Measurements from ENCODE around the gene TWSG1.
A peak's percentile ranks its signal among the peaks of the same experiment; 100 is the strongest.

The TWSG1 gene

DNA sequence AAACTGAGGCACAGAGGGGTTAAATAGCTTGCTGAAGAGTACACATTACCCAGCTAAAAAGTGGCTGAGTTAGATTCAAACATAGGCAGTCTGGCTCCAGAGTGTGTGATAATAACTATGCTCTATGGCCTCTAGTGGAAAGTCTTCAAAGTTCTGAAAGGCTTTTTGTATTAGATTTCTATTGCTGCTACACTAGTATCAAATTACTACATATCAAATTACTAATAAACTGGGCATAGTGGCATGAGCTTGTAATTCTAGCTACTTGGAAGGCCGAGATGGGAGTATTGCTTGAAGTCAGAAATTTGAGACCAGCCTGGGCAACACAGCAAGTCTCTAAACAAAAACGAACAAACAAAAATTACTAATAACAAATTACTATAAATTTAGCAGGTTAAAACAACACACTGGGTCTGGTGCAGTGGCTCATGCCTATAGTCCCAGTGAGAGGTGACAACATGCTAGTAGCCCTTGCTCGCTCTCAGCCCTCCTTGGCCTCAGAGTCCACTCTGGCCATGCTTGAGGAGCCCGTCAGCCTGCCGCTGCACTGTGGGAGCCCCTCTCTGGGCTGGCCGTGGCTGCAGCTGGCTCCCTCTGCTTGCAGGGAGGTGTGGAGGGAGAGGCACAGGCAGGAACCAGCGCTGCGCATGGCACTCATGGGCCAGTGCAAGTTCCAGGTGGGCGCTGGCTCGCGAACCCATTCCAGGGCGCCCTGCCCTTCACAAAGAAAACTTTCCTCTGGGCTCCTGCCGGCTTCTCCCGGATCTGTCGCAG is 38.2 kb upstream of the TWSG1 start:
- no peak overlapping the region for H3K27ac ChIP-seq
- TF ChIP-seq CTCF (conservative IDR thresholded peaks at IDR 0.05): no peak

DNA sequence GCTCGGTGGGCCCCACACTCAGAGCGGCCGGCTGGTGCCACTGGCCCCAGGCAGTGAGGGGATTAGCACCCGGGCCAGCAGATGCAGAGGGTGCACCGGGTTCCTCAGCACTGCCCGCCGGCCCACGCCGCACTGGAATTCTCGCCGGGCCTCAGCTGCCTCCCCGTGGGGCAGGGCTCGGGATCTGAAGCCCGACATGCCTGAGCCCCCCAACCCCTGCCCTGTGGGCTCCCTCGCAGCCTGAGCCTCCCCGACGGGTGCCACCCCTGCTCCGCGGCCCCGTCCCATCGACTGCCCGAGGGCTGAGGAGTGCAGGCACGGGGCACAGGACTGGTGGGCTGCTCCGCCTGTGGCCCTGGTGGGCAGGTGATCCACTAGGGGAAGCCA is 37.6 kb upstream of the TWSG1 start:
- no peak overlapping the region for H3K27ac ChIP-seq

DNA sequence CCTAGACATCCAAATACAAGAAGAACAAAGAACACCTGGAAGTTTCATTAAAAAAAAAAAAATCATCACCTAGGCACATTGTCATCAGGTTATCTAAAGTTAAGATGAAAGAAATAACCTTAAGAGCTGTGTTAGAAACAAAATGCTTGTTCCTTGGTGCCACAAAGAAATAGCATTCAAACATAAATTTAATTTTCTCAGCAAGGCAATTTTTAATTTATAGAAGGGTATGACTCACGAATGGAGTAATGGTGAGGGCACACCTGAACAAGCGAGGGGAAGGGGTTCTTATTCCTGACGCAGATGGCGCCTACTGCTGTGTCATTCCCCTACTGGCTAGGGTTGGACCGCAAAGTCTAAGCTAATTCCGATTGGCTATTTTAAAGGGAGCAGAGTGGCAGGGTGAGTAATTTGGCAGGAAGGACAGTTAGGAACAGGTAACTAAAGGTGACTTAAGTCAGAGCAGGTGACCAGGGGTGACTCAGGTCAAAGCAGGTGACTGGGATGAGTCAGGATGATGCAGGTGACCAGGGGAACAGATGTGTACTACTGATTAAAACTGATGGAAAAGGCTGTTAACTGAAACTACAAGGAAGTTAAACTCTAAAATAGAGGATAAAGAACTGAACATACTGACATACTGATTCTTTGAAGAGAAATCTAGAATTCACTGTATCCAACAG is 30.0 kb upstream of the TWSG1 start:
- no peak overlapping the region for H3K27ac ChIP-seq
- TF ChIP-seq CTCF (conservative IDR thresholded peaks at IDR 0.05): no peak

More for the DNA sequence above, 37.6 kb upstream of the TWSG1 start:
- TF ChIP-seq CTCF (conservative IDR thresholded peaks at IDR 0.05): no peak

DNA sequence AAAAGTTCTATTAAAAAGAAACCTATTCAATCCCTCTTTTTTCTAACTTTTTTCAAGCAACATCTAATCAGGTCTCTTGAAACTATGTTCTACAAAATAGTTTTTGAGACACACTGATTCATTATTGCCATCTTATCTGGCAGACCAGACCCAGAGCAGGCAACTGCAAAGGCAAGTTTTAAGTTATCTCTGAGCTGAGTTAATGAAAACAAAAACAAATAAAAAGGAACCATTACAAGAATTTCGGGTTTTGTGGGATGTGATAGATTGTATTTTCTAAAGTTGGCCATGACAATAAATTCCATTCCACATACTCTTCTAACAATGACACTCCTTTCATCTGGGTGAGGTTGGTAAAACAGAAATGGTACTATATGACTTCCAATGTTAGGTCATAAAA is 15.2 kb upstream of the TWSG1 start:
- TF ChIP-seq CTCF (conservative IDR thresholded peaks at IDR 0.05): no peak
- H3K27ac ChIP-seq: no peak overlapping the region

- H3K27ac ChIP-seq: no peak overlapping the region
- no peak for TF ChIP-seq CTCF (conservative IDR thresholded peaks at IDR 0.05)
Measured at GRCh38 chr18:9321017-9321452, 13.5 kb upstream of the TWSG1 start.

GRCh38 chr18:9321736-9322135 is 12.8 kb upstream of the TWSG1 start:
- TF ChIP-seq CTCF (conservative IDR thresholded peaks at IDR 0.05): no peak
- H3K27ac ChIP-seq: 0 out of 2 replicates have a peak overlapping the region, but pooled peaks have one; percentile 15

DNA sequence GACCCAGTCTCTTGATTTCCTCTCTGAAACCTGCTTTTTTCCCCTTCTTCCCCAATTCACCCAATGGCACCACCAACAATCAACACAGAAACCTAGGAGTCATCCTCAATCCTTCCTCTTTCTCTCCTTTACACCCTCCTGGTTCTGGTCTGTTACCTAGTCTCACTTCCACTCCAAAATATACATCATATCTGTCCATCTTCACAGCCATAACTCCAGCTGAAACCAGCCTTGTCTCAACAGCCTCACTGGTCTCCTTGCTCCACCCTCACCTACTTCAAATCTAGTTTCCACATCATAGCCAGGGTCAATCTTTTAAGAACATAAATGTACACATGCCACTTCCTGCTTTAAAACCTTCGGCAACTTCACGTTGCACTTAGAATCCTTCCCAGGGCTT is 11.8 kb upstream of the TWSG1 start:
- TF ChIP-seq CTCF (conservative IDR thresholded peaks at IDR 0.05): no peak
- H3K27ac ChIP-seq: no peak overlapping the region

Measured in VCaP (cell line).